SK-N-SH (cell line): ENCODE results near the gene NEURL3. TPM values are rescaled to one million over a fixed set of nuclear protein-coding genes. Genes with fewer than 3 reads are reported as not detected.

Experiments used
- CTCF ChIA-PET: fragments of 300-600, 350-600 bp; formaldehyde crosslinking; extraction: SDS; loops from one replicate; lab custom pipeline; 2021; lab: Yijun Ruan, JAX
- POLR2A ChIA-PET: fragments of 350-600 bp; sonication (Branson Sonifier 250); formaldehyde crosslinking; extraction: SDS; loops from one replicate; lab custom pipeline; 2020; ENCODE audit warnings: antibody characterized with exemption, inconsistent platforms; lab: Yijun Ruan, JAX
- DNase-seq: peaks from one replicate; pipeline ENCODE4 v3.0.0; 2012
- H2AFZ ChIP-seq: fragments of 200-600 bp; sonication (generic); 2 replicates; pipeline ENCODE4 v1.8.1; 2016; ENCODE audit warnings: antibody characterized with exemption, mild to moderate bottlenecking, low read depth
- H3F3A ChIP-seq: fragments of 200-600 bp; sonication (generic); replicated peaks from 2 replicates; pipeline ENCODE3; 2016; ENCODE audit warnings: antibody characterized with exemption, mild to moderate bottlenecking; ENCODE audit not compliant: insufficient read depth
- H3K27ac ChIP-seq, 2 experiments: fragments of 200-500 bp in 1 of 2; fragments of 200-600 bp in 1 of 2; sonication (Bioruptor generic) in 1 of 2; sonication (generic), shearing (Covaris generic) in 1 of 2; 2 replicates each; pipeline versions ENCODE4 v1.5.1 to v1.6.1; 2014 to 2016; ENCODE audit warnings: low read depth in 2 of 2, inconsistent platforms in 1 of 2, low read length in 1 of 2, mild to moderate bottlenecking in 1 of 2, mixed read lengths in 1 of 2
- H3K27me3 ChIP-seq: fragments of 200-600 bp; sonication (generic), shearing (Covaris generic); 2 replicates; pipeline ENCODE4 v1.6.1; 2016; ENCODE audit warnings: mixed run types; ENCODE audit not compliant: insufficient read depth
- H3K36me3 ChIP-seq, 2 experiments: fragments of 200-500 bp in 1 of 2; fragments of 200-600 bp in 1 of 2; sonication (Bioruptor generic) in 1 of 2; sonication (generic) in 1 of 2; replicated peaks in 1 of 2; 2 replicates each; pipeline versions ENCODE3 to v1.5.1; 2014 to 2016; ENCODE audit warnings: low read length in 1 of 2, mild to moderate bottlenecking in 1 of 2; ENCODE audit not compliant: insufficient read depth in 2 of 2, control insufficient read depth in 1 of 2
- H3K4me1 ChIP-seq, 2 experiments: fragments of 200-500 bp in 1 of 2; fragments of 200-600 bp in 1 of 2; sonication (Bioruptor generic) in 1 of 2; sonication (generic), shearing (Covaris generic) in 1 of 2; 2 replicates each; pipeline versions ENCODE4 v1.5.1 to v1.6.1; 2014 to 2016; ENCODE audit warnings: low read depth in 1 of 2, low read length in 1 of 2, mixed run types in 1 of 2; ENCODE audit not compliant: insufficient read depth in 2 of 2, control insufficient read depth in 1 of 2
- H3K4me2 ChIP-seq: fragments of 200-600 bp; sonication (generic), shearing (Covaris generic); 2 replicates; pipeline ENCODE4 v1.6.1; 2017; ENCODE audit warnings: mixed run types
- H3K4me3 ChIP-seq, 2 experiments: fragments of 200-500 bp in 1 of 2; fragments of 200-600 bp in 1 of 2; sonication (Bioruptor generic) in 1 of 2; sonication (generic), shearing (Covaris generic) in 1 of 2; 2 replicates each; pipeline versions ENCODE4 v1.5.1 to v1.8.1; 2014 to 2016; ENCODE audit warnings: low read depth in 2 of 2, inconsistent platforms in 1 of 2, low read length in 1 of 2, mild to moderate bottlenecking in 1 of 2, mixed read lengths in 1 of 2, moderate library complexity in 1 of 2
- H3K79me2 ChIP-seq: fragments of 200-600 bp; sonication (generic); 2 replicates; pipeline ENCODE4 v1.8.1; 2017; ENCODE audit warnings: mild to moderate bottlenecking; ENCODE audit not compliant: insufficient read depth
- H3K9ac ChIP-seq: fragments of 200-600 bp; sonication (generic); 2 replicates; pipeline ENCODE4 v1.6.1; 2017; ENCODE audit warnings: mixed run types
- H3K9me2 ChIP-seq: fragments of 200-600 bp; sonication (generic); 2 replicates; pipeline ENCODE4 v1.6.1; 2017; ENCODE audit warnings: mixed run types
- H3K9me3 ChIP-seq: fragments of 200-600 bp; sonication (generic); 2 replicates; pipeline ENCODE4 v1.6.1; 2017; ENCODE audit warnings: mixed run types, mild to moderate bottlenecking, moderate library complexity
- H4K20me1 ChIP-seq: fragments of 200-600 bp; sonication (generic); 2 replicates; pipeline ENCODE4 v1.6.1; 2017; ENCODE audit warnings: mild to moderate bottlenecking, mixed run types; ENCODE audit not compliant: insufficient read depth
- GATA2 ChIP-seq: sonication (generic); formaldehyde crosslinking; IDR thresholded peaks from 2 replicates; pipeline ENCODE4 v1.5.0; 2020; ENCODE audit warnings: mild to moderate bottlenecking, missing genetic modification reagents
- MAX ChIP-seq: IDR thresholded peaks from 2 replicates; pipeline ENCODE4 v1.4.0; 2012; ENCODE audit warnings: low read depth
- MEF2A ChIP-seq: IDR thresholded peaks from 2 replicates; pipeline ENCODE4 v1.4.0; 2012; ENCODE audit warnings: low read depth, borderline replicate concordance
- NFIC ChIP-seq: IDR thresholded peaks from 2 replicates; pipeline ENCODE4 v1.4.0; 2012; ENCODE audit warnings: borderline replicate concordance
- SMC3 ChIP-seq: IDR thresholded peaks from 2 replicates; pipeline ENCODE4 v1.6.1; 2012; ENCODE audit warnings: low read depth, low read length, improper control_type of control experiment
- TCF12 ChIP-seq: IDR thresholded peaks from 2 replicates; pipeline ENCODE4 v1.4.0; 2012
- WGBS: methylation state at CpG from one replicate; pipeline ENCODE4 v1.1.6; 2017; ENCODE audit warnings: low lambda C conversion rate; 5-methylcytosine and 5-hydroxymethylcytosine counted together
- polyA plus RNA-seq, 3 experiments: library from polyadenylated mRNA; depleted of rRNA; stranded (reverse); fragments of >200 nt; gene quantifications; 2 replicates each; pipeline ENCODE4 v1.2.3, GENCODE V29; 2012
- TF ChIP-seq, protein P1 (sequence below): fragments of 200-600 bp; sonication (generic); IDR thresholded peaks from 2 replicates; pipeline ENCODE4 v1.6.1; 2017; ENCODE audit warnings: antibody characterized with exemption, mild to moderate bottlenecking, moderate library complexity

NEURL3 gene
- polyA plus RNA-seq, 1 of the 3 experiments (the other 2 are of a cell fraction), result 0.08 TPM

- Histone ChIP-seq H3K36me3 (peaks cover 0 to 6% of the 10 kb centered on the region in 2 experiments), H3K9me2 (no peaks in the 10 kb centered on the region), H3K4me1 (peaks cover 0 to under 1% of the 10 kb centered on the region in 2 experiments; a peak in 1 of 4 replicates), H3K27ac (no peak overlapping the region), H3K27me3 (no peaks in the 10 kb centered on the region), H4K20me1 (no peaks in the 10 kb centered on the region), H3K4me3 (no peak overlapping the region), H3K9me3 (no peaks in the 10 kb centered on the region), H3K9ac (no peak overlapping the region), H2AFZ (no peak overlapping the region), H3K79me2 (peaks cover 2% of the 10 kb centered on the region; the same call in 1 of the 2 replicates), H3F3A (peaks cover 6% of the 10 kb centered on the region), H3K4me2 (no peak overlapping the region)
- ChIA-PET CTCF (interaction anchor here (1.0 to 1.7 kb wide), 4 partner anchors 22 to 257 kb away, joined by 3 to 8 read pairs (median 3); no protein-coding TSS in a partner anchor), POLR2A (no interaction called here)
- DNase-seq, result no peak
- no peak for TF ChIP-seq NFIC
- TF ChIP-seq SMC3, result no peak
- no peak for TF ChIP-seq TCF12
- WGBS, result 95% methylated on average over 3 of the region's 4 CpGs
Measured at GRCh38 chr2:96549466-96549785, 44.3 kb upstream of the NEURL3 start.

DNA sequence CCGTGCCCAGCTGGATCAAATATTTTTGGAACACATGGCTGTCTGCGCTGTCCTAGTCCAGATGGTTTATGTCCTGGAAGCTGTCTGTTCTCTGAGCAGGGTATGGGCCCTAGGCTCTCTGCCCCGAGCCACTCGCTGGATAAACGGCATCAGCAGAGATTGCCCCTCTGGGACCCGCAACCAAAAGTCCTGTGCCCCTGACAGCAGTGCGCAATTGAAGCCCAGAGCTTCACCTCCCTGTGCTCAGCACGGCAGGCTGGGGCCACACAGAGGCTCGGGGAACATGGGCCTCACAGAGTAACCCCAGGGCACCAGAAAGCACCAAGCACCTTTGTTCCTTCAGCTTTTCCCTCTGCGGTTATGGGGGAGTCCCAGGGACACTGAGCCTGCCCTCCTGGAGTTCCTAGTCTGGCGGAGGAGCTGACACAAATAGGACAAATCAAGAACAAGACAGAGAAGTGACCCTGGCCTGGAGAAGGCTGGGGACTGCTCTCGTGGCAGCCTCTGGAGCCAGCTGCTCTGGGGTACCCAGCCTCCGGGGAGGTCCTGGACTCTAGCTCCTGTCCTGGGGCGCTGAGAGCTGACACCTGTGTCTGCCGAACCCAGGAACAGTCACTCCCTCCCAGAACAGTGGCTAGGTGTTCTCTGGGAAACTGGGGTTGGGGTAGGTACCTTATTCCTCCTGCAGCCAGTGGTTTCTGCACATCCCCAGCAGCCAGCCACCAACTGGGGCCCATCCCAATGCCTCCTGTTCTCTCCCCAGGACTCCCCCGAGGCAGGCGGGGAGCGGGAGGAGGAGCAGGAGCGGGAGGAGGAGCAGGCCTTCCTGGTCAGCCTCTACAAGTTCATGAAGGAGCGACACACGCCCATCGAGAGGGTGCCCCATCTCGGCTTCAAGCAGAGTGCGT, 43.7 kb upstream of the NEURL3 start:
- H2AFZ ChIP-seq, result no peak overlapping the region
- H3F3A ChIP-seq, result peaks cover 6% of the 10 kb centered on the region
- H3K9me3 ChIP-seq, result no peaks in the 10 kb centered on the region
- no peaks in the 10 kb centered on the region; a peak in 1 of 4 replicates for H3K4me1 ChIP-seq
- H3K79me2 ChIP-seq, result peaks cover 2% of the 10 kb centered on the region; the same call in 1 of the 2 replicates
- H3K27ac ChIP-seq, result no peak overlapping the region
- DNase-seq, result peak; percentile 30
- ChIA-PET POLR2A (interaction anchor here (1.4 kb wide), 1 partner anchor 11 kb away, joined by 3 read pairs; no protein-coding TSS in a partner anchor), CTCF (interaction anchor here (1.2 to 1.7 kb wide), 5 partner anchors 10 to 142 kb away, joined by 3 to 8 read pairs (median 4); no protein-coding TSS in a partner anchor)
- TF ChIP-seq, protein P1, sequence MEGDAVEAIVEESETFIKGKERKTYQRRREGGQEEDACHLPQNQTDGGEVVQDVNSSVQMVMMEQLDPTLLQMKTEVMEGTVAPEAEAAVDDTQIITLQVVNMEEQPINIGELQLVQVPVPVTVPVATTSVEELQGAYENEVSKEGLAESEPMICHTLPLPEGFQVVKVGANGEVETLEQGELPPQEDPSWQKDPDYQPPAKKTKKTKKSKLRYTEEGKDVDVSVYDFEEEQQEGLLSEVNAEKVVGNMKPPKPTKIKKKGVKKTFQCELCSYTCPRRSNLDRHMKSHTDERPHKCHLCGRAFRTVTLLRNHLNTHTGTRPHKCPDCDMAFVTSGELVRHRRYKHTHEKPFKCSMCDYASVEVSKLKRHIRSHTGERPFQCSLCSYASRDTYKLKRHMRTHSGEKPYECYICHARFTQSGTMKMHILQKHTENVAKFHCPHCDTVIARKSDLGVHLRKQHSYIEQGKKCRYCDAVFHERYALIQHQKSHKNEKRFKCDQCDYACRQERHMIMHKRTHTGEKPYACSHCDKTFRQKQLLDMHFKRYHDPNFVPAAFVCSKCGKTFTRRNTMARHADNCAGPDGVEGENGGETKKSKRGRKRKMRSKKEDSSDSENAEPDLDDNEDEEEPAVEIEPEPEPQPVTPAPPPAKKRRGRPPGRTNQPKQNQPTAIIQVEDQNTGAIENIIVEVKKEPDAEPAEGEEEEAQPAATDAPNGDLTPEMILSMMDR, result no peak
- TF ChIP-seq GATA2 (no peak), MEF2A (no peak), MAX (no peak)
- 86% methylated on average over 17 of the region's 24 CpGs for WGBS
- H3K27me3 ChIP-seq, result no peaks in the 10 kb centered on the region
- H3K9ac ChIP-seq, result no peak overlapping the region
- no peaks in the 10 kb centered on the region for H4K20me1 ChIP-seq
- no peak overlapping the region for H3K4me2 ChIP-seq
- peaks cover 0 to 6% of the 10 kb centered on the region in 2 experiments for H3K36me3 ChIP-seq
- no peak overlapping the region for H3K4me3 ChIP-seq
- no peaks in the 10 kb centered on the region for H3K9me2 ChIP-seq
